ENCODE data around the gene HCFC2. TPM values are rescaled to one million over a fixed set of nuclear protein-coding genes. Genes with fewer than 3 reads are reported as not detected.

Gene HCFC2
- total and polyA plus RNA-seq, 2 of the 8 experiments (the other 6 are each of a cell fraction or from before 2014, with no cell fraction given) = 0.62 to 1.8 TPM

DNA sequence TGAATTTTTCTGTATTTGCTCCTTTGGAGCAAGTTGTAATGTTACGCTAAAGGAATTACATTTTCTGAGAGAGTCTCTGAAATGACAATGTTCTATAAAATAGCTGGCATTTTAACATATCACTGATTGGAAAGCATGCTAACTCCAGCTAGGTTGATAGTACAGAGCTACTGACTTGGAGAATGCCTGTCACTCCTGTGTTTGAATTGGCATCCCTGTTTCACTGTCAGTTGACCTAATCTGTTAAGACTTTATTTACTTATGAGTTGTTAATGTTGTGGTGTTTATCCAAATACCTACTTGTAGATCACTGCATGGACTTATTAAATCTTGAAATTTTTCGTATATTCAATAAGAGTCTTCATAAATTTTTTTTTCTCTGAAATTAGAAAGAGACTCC lies 33.6 kb downstream of the HCFC2 start:
- ChIA-PET POLR2A (ENCODE audit: partially characterized antibody) (interaction anchor here (1.3 kb wide), 2 partner anchors 136 to 141 kb away, joined by 3 to 4 read pairs; a partner anchor contains a TSS), CTCF (ENCODE audit: partially characterized antibody) (interaction anchor here (0.8 to 3.9 kb wide), 4 partner anchors 8 to 40 kb away, joined by 3 to 27 read pairs (median 4); no protein-coding TSS in a partner anchor)
- TF ChIP-seq KDM5A (IDR thresholded peaks at IDR 0.05; ENCODE audit: low read length) = no peak
- TF ChIP-seq TCF12 (IDR thresholded peaks at IDR 0.05; ENCODE audit: low read depth, low read length) = no peak
- Histone ChIP-seq H3K56ac (replicated peaks; ENCODE audit: insufficient read length, low read depth, low read length) (no peak overlapping the region), H3K18ac (ENCODE audit: extremely low read depth, low read length) (no peak overlapping the region), H2BK15ac (ENCODE audit: low read length) (no peak overlapping the region), H2BK20ac (ENCODE audit: low read length) (no peak overlapping the region), H2AK5ac (ENCODE audit: low read depth, low read length) (no peak overlapping the region), H3K9ac (replicated peaks in 1 of 4; ENCODE audit: extremely low read depth in 1 of 4, low read depth in 3 of 4, low read length in 3 of 4) (no peak overlapping the region), H2BK5ac (ENCODE audit: low read depth, low read length) (no peak overlapping the region), H3K27me3 (replicated peaks in 1 of 4; ENCODE audit: control insufficient read depth in 3 of 4, extremely low read depth in 1 of 4, insufficient read depth in 3 of 4, low read length in 3 of 4) (peaks cover 0 to 1% (median 0%) of the 10 kb centered on the region in 4 experiments; a peak in 1 of 7 replicates), H2AFZ (ENCODE audit: low read length) (no peak overlapping the region), H3K79me1 (ENCODE audit: low read depth, low read length) (no peaks in the 10 kb centered on the region), H3K4ac (replicated peaks; ENCODE audit: insufficient read length, low read depth, low read length) (no peak overlapping the region), H3K79me2 (ENCODE audit: control insufficient read depth in 1 of 2, insufficient read depth in 2 of 2, low read length in 2 of 2) (no peaks in the 10 kb centered on the region), H2BK120ac (replicated peaks; ENCODE audit: low read depth, low read length) (no peak overlapping the region), H3K23me2 (ENCODE audit: low read depth, low read length) (no peaks in the 10 kb centered on the region), H3K4me1 (replicated peaks in 1 of 4; ENCODE audit: control insufficient read depth in 3 of 4, insufficient read depth in 4 of 4, low read length in 3 of 4) (no peaks in the 10 kb centered on the region), H3K4me3 (ENCODE audit: extremely low read depth in 1 of 4, insufficient read depth in 2 of 4, low read depth in 3 of 4, low read length in 4 of 4) (no peak overlapping the region), H3K4me2 (ENCODE audit: insufficient read depth in 1 of 2, low read depth in 2 of 2, low read length in 2 of 2) (no peak overlapping the region), H4K20me1 (replicated peaks in 1 of 2; ENCODE audit: control insufficient read depth in 1 of 2, insufficient read depth in 2 of 2, low read length in 2 of 2) (no peaks in the 10 kb centered on the region), H3K9me3 (ENCODE audit: insufficient read depth in 2 of 2, low read depth in 1 of 2, low read length in 1 of 2) (no peaks in the 10 kb centered on the region), H3K14ac (ENCODE audit: insufficient read length) (no peak overlapping the region), H3K23ac (ENCODE audit: insufficient read length) (no peak overlapping the region), H4K8ac (ENCODE audit: extremely low read depth, insufficient read depth, low read length) (no peak overlapping the region), H3K36me3 (ENCODE audit: control insufficient read depth in 2 of 4, insufficient read depth in 4 of 4, low read length in 3 of 4) (no peaks in the 10 kb centered on the region), H4K5ac (ENCODE audit: insufficient read length, low read depth, low read length) (no peak overlapping the region), H4K91ac (replicated peaks; ENCODE audit: insufficient read length, low read length) (no peak overlapping the region), H2BK12ac (ENCODE audit: low read depth, low read length) (no peak overlapping the region), H3K27ac (ENCODE audit: low read depth, low read length) (no peak overlapping the region)
- 89% methylated on average over 2 of the region's 2 CpGs; no CpG with 5 or more reads in 1 of the 2 experiments for WGBS, 2 experiments (ENCODE audit: extremely low coverage in 1 of 2, insufficient coverage in 1 of 2, insufficient read length in 1 of 2, insufficient replicate concordance in 2 of 2, low coverage in 1 of 2, low lambda C conversion rate in 2 of 2, missing lambda C conversion rate in 1 of 2)
- no peak for FAIRE-seq
- no peak for DNase-seq (ENCODE audit: low read depth in 1 of 2, low spot score in 2 of 2)

Data from H1 (cell line).